TTC549 (cell line): ENCODE data around the gene UBAP2L.

Experiments used
- FAIRE-seq: peaks from 2 replicates; lab custom pipeline; 2012; peaks lifted over from hg19 to GRCh38; lab: Jason Lieb, UNC

UBAP2L gene, protein sequence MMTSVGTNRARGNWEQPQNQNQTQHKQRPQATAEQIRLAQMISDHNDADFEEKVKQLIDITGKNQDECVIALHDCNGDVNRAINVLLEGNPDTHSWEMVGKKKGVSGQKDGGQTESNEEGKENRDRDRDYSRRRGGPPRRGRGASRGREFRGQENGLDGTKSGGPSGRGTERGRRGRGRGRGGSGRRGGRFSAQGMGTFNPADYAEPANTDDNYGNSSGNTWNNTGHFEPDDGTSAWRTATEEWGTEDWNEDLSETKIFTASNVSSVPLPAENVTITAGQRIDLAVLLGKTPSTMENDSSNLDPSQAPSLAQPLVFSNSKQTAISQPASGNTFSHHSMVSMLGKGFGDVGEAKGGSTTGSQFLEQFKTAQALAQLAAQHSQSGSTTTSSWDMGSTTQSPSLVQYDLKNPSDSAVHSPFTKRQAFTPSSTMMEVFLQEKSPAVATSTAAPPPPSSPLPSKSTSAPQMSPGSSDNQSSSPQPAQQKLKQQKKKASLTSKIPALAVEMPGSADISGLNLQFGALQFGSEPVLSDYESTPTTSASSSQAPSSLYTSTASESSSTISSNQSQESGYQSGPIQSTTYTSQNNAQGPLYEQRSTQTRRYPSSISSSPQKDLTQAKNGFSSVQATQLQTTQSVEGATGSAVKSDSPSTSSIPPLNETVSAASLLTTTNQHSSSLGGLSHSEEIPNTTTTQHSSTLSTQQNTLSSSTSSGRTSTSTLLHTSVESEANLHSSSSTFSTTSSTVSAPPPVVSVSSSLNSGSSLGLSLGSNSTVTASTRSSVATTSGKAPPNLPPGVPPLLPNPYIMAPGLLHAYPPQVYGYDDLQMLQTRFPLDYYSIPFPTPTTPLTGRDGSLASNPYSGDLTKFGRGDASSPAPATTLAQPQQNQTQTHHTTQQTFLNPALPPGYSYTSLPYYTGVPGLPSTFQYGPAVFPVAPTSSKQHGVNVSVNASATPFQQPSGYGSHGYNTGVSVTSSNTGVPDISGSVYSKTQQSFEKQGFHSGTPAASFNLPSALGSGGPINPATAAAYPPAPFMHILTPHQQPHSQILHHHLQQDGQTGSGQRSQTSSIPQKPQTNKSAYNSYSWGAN

DNA sequence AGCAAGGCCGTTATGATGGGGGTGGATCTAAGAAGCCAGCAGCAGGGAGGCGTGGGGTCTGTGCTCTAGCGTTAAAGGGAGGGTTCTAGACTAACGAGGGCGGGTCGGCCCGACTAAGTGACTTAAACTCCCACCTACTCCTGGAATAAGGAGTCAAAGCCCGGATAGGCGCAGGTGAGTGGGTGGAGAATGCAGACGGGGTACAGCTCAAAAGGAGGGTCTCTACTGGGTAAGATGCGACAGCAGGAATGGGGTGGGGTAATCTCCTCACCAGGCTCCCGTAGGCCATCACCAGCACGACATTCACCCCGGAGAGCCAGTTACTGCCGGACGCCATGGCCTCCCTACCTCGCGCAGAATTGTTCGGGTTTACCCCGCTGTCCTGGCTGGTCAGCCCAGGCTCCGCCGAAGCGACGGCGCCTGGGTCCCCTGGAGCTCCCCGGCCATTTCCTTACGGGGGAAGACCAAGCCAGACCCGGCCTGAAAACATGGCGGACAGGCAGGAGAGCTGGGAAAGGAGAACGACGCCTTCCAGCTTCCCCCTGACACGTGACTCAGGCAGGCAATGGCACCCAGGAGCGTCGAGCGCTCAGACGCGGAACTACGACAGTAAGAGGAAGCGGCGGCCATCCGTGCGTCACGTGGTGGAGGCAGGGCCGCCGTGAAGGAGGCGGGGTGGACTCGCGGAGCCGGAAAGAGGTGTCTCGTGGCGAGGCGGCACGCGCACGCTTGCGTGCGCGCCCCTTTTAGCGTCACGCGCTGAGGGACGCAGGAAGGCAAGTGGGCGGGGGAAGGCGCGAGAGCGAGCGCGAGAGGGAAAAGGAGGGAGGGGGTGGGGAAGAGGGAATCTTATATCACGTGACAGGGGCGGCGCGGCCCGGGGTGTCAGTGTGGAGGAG lies at the start of gene UBAP2L:
Gene UBAP2L, plus strand, starts transcription at position 885 of the 899 bp plus-strand sequence. CDS start 4,169 bp downstream, outside the sequence.
- FAIRE-seq, result peak; percentile 98

DNA sequence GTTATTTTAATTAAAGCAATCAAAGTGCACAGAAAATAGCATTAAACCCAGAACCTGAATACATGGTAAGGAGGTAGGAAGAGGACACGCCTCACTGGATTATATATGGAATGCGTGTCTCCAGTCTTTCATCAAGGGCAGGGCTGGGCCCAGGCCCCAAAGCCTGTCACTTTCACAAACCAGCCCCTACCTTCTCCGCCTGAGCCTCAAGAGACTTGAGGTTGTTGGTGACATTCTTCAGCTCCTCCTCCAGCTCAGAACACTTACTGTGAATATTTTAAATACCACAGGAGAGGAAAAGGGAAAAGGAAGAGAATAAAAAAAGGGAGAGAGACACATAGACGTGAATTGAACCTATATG lies 49.6 kb upstream of the UBAP2L start:
- FAIRE-seq, result no peak

DNA sequence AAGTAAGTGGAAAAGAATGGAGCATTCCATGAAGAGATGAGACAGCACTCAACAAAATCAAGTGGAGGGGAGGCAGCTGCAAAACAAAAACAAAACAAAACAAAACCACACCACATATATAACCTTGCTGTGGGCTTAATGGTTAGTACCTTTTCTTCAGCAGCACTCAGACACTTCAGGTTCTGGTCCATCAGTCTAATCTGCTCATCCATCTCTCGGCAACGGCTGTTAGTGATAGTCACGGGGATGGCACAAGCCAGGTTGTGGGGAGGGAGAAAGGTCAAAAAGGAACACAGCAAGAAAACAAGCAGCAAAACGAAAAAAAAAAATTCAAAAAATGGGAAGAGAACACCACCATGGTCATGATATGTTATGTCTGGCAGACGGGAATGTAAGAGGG lies 48.9 kb upstream of the UBAP2L start:
- FAIRE-seq, result no peak

DNA sequence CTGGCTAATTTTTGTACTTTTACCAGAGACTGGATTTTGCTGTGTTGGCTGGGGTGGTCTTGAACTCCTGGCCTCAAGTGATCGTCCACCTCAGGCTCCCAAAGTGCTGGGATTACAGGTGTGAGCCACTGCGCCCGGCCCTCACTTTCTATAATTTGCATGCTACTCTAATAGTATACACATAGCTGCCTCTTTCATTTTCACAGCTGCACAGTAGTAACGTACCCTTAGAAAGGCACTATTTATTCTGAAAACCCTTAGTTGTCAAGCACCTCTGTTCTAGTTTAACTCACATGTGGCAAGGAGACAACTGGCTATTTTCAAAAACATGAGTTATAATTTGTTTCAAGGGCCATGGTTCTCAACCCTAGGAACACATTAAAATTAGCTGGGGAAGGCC lies 46.1 kb upstream of the UBAP2L start:
- FAIRE-seq, result no peak

DNA sequence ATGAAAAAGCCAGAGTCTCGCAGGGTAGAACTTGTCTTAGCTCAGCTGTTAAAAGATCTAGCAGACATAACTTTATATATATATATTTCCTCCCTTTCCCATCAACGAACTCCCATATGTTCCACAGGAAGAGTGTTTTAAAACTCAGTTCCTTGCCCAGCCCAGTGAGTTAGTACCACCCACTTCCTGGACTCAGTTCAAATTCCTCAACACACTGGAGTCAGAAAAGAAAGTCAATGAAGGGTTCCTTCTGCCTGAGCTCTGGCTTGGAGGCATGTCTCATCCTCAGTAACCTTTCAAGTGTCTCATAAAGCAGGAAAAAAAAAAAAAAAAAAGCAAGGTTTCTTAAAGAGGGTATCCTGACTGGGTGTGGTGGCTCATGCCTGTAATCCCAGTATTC lies 44.4 kb upstream of the UBAP2L start:
- no peak for FAIRE-seq

DNA sequence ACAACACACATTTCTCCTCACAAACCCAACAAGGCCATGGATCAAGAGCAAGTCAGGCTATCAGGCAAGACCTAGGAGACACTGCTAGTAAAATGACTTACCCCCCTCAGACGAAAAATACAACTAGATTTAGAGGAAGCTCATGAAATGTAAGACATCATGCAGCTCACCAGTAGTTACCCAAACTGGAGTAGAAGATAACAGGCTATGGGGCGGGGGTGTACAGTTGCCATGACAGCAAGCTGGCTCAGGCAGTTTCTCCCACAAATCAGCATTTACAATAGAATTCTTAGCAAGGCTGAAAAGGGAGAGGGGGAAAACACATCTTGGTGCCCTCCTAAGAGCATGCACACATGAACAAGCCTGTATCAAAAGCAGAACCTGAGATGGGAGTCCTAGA lies 42.7 kb upstream of the UBAP2L start:
- no peak for FAIRE-seq

DNA sequence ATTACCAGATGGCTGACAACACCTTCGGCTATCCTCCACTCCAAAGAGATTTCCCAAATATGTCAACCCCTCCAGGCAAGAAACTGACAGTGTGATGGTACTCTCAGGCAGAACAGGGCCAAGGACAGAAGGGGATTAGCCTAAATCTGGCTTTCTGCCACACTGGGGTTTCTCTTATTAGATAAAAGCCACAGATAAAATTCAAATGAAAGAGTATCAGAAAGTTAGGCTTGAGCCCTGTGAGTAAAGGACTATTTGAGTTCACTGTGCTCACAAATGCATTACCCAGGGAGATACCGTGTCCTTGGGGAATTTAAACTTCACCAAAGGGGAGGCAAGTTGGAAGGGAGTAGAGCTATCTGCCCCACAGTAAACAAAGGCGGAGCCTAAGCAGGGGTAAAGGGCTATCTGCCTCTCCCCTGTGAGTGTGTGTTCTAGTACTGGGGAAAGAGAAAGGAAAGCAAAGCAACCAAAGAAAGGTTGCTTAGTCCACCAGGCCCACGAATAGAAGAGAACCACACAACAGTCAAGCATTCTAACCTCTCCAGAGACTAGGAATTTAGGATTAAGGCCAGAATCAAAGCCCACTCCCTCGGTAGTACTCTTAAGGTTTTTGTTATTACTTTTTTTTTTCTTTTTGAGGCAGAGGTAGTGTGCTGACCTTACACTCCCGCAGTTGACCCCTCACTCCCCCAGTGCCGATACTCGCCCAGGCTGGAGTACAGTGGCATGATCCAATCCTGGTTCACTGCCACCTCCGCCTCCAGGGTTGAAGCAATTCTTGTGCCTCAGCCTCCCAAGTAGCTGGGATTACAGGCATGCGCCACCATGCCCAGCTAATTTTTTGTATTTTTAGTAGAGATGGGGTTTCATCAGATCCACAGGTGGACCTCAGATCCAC lies 41.6 kb upstream of the UBAP2L start:
- FAIRE-seq, result no peak

DNA sequence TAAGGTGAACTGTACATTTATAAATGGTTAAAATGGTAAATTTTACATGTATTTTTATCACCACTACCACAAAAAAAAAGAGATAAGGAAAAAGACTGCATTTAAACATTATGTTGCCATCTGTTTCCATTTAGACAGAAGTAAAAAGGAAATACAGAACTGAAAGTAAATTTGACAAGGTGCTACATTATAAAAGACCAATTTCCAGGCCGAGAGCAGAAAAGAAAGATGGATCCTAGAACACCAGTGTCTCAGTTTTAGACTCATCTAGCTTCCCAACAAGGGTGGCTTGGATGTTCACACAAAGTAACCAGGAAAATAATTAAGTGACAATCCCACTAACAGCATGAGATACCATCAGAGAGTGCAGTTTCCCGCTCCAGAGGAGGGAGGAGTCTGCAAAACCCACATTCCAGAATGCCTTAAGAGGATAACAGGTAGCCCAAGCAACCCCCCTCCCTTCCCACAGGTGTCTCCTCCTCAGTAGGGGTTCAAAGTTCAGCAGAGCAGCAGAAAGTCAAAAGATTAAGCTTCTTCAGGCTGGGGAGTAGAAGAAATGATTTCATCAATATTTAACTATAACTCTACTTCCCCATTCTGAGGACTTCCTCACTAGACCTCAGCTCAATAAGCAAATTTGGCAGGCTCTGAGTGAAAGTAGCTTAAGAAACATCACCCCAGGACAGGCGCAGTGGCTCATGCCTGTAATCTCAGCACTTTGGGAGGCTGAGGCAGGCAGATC lies 40.6 kb upstream of the UBAP2L start:
- FAIRE-seq, result no peak

DNA sequence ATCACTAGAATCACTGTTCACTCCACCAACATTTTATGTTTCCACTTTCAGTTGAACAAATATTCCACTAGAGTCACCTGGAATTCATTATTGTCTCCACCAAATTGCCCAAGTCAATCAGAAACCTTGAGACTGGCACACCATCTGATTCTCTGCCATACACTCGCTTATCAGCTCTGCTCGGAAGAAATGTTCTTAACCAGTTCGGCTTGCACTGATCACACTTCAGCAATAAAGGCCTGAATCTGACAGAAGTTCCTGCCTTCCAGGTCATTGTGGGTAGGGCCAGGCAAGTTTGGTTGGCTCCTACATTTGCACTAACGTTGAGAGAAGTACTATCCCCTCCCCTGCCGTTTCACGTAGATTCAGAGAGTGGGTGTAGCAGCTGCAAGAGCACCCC lies 38.8 kb upstream of the UBAP2L start:
- FAIRE-seq, result no peak

DNA sequence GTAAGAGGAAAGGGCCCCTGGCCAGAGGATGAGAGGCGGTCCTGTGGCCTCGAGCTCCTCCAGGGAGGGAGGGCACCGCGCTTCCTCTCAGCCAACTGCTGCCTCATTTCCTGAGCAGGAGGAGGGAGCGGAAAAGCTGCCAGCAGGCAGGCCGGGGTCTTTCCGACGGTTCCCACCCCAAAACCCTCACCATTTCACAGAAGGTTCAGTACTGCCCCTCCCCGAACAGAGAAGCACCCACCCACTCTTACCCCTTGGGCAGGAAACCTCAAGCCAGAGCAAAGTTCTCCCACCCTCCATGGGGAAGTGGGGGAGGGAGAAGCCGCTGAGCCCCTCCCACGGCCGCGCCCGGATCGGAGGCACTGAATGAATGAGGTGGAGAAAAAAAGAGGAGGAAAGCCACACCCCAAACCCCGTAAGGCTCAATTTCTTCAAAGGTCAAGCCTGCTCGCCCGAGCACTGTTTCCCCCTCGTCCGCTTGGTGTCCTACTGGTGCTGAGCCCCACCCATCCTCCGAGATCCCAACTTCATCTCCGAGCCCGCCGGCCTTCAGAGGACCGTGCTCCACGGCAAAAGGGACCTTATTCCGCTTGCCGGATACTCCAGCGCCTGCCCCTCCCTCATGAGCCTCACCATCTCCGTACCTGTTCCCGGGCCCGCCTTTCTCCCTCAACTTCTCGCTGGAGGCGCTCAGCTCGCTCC lies 38.3 kb upstream of the UBAP2L start:
- FAIRE-seq, result no peak

DNA sequence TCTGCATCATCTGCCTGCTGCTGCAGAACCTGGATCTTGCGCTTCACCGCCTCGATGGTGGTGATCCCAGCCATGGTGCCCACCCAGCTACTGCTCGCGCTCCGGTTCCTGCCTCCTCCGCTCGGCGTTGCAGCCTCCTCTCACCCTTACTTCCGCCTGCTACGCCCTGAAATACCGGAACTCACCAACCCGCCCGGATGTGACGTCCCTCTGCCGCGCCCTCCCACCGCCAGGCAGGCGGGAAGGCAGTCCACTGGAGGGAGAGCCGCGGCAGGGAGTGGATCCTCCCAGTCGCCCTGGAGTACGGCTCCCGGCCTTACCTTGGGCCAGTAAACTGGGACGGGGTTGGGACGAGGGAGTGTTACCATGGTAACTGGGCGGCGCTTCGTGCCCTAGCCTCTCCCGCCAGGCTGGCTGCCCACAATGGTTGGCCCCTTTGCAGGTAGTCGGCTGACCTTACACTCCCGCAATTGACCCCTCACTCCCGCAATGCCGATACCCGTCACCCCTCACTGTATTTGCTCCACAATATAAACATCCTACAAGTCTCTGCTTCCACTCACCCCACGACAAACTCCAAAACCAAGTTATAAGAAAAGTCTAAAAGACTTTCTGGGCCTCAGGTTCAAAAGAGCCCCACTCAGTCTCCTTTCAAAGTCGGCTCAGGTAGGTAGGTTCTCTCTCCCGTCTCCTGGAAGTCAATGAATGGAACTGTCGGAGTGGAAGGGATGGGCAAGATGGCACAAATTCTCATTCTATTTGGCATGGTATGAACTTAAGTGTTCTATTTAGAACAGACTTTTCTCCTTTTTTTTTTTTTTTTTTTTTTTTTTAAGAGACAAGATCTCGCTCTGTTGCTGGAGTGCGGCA lies 37.5 kb upstream of the UBAP2L start:
- FAIRE-seq, result peak; percentile 97

DNA sequence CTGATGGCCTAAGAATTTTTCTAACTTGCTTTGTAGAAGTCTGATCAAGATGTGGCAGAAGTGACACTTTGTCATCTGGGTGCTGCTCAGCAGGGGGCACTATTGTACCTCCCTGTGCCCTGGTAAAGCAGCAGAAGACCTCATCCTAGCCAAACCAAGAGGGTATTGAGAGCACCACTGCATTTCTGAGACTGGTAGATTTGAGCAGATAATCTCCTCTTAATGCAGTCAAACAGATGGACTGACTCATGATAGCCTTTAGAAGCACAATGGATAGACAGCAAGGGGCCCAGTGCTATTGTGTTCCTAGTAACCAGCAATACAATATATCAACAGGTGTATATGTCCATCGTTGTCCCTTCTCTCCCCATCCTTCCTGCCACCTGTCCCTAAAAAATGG lies 34.6 kb upstream of the UBAP2L start:
- FAIRE-seq, result peak; percentile 23

DNA sequence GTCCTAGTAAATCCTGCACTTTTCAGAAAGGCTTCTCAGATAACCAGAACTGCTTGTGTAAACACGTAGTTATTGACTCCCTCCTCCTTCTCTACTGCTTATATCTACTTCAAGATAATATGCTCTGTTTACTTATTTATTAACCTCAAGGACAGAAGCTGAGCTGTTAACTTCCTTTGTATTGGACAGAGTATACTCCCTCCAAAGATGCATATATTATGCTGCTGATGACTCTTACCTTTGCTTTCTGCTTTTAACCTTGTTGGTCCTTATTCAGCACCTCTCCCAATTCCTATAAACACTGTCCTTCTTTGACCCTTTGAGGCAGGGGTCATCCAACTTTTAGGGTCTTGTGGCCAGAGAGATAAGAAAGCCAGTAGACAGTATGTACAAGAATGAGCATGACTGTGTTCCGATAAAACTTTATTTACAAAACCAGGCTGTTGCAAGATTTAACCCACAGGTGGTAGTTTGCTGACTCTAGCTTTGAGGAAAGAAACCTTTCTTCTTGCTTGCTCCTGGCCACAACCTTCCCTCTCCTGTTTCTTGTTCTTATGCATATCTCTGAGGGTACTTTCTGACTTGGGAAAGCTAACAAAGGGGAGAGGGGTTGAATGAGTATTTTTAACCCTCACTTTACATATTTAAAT lies 33.8 kb upstream of the UBAP2L start:
- FAIRE-seq, result no peak

DNA sequence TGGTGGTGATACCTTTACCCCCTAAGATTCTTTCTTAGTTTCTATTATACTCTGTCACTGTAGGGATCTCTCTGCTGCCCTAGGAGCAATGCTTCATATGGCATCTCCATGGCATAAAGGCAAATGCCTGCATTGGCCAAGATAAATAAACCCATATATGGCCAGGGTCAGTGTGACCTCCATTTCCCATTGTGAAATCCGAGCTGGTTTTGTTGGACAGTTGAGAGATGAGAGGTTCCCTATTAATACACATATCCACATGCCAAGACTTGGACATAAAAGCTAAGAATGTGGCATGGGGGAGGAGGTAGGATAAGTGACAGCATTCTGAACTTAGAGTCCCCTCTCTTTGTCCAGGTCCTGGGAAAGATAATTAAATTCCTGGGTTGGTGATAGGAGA lies 30.2 kb upstream of the UBAP2L start:
- no peak for FAIRE-seq

DNA sequence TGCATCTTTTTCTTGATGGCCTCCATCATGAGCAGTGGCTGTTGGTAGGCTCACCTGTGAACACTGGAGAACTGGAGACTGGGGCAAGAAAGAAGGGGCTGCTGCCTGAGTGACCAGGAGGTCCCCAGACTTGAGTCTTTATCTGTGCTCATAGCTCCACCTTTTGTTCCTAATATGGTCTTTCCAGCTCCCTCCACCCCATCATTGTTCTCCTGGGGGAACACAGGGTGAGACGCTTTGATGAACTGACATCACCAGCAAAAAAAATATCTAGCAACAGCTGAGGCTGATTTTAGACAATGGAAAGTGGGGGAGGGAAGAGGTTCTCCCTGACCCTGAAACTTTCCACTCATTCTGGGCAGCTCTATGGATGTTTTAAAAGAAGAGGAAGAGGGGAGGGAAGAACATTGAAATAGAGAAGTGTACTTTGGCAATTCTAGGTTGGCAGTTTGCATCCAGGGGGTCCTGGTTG lies 28.7 kb upstream of the UBAP2L start, which contains the start of gene TPM3:
Gene TPM3, minus strand, starts transcription at position 111 of the 472 bp plus-strand sequence. Its CDS starts 82 bp downstream, at position 29.
- FAIRE-seq, result no peak

DNA sequence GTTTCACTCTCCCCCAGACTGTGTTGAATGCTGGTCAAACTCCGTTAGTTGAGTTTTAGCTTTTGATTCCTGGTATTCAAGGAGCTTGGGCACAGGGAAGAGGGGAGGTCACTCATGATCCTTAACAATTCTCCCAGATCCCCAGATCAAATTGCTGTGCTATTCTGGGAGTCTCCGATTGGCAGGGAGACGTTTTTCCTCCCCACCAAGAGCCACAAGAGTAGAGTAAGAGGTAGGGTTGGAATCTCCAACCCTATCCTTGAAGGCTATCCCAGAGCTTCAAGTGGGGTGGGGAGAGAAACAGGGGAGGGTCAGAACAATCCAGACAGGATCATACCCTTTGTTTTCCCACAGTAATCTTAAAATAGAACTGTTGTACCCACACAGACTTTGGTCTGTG lies 28.3 kb upstream of the UBAP2L start:
- FAIRE-seq, result no peak

DNA sequence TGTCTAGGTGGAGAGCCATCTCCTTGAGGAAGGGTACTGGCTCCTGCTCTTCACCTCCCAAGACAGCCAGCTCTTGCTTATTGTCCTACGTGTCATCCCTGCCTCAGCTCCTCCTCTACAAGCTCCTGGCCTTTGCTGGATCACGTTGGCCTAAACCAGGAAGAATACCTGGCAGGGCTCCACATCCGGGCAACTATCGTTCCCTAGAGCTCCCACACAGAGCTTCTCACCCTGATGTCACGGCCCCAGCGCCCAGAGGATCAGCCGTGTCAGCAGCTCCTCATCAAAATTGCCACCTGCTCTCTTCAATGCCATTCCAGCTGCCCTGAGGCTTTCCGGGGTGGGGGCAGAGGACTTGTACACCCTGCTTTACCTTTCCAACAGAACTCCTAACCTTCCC lies 26.9 kb upstream of the UBAP2L start:
- FAIRE-seq, result no peak
